Neuron (in vitro differentiated cells): Measurements from ENCODE around the gene GPC6.

Experiments used
- H2AFZ ChIP-seq: one replicate; pipeline ENCODE4 v1.6.1; 2013; ENCODE audit warnings: low read depth, mild to moderate bottlenecking, inconsistent platforms, low read length, moderate library complexity
- H3K27me3 ChIP-seq: one replicate; pipeline ENCODE4 v1.6.1; 2013; ENCODE audit warnings: low read length; ENCODE audit not compliant: insufficient read depth
- H3K36me3 ChIP-seq: one replicate; pipeline ENCODE4 v1.6.1; 2013; ENCODE audit warnings: low read length; ENCODE audit not compliant: insufficient read depth
- H3K4me1 ChIP-seq: one replicate; pipeline ENCODE4 v1.6.1; 2013; ENCODE audit warnings: low read length; ENCODE audit not compliant: insufficient read depth
- H3K4me3 ChIP-seq: 2 replicates; pipeline ENCODE4 v1.5.1; 2013; ENCODE audit warnings: mild to moderate bottlenecking, low read length, moderate library complexity
- H3K9me3 ChIP-seq: one replicate; pipeline ENCODE4 v1.6.1; 2013; ENCODE audit warnings: low read length

Gene GPC6

GRCh38 chr13:94028234-94028633 lies 801.6 kb downstream of the GPC6 start:
- no peak overlapping the region for H2AFZ ChIP-seq
- no peaks in the 10 kb centered on the region for H3K9me3 ChIP-seq
- no peaks in the 10 kb centered on the region for H3K36me3 ChIP-seq
- no peaks in the 10 kb centered on the region for H3K27me3 ChIP-seq
- H3K4me1 ChIP-seq = peaks cover 6% of the 10 kb centered on the region
- no peak overlapping the region for H3K4me3 ChIP-seq

GRCh38 chr13:94028650-94029049 lies 802.0 kb downstream of the GPC6 start:
- no peaks in the 10 kb centered on the region for H3K27me3 ChIP-seq
- H3K9me3 ChIP-seq = no peaks in the 10 kb centered on the region
- H3K4me1 ChIP-seq = peaks cover 6% of the 10 kb centered on the region
- no peak overlapping the region for H3K4me3 ChIP-seq
- H3K36me3 ChIP-seq = no peaks in the 10 kb centered on the region
- H2AFZ ChIP-seq = no peak overlapping the region

- H3K36me3 ChIP-seq = no peaks in the 10 kb centered on the region
- no peak overlapping the region for H2AFZ ChIP-seq
- no peaks in the 10 kb centered on the region for H3K4me1 ChIP-seq
- no peaks in the 10 kb centered on the region for H3K9me3 ChIP-seq
- no peak overlapping the region for H3K4me3 ChIP-seq
- H3K27me3 ChIP-seq = no peaks in the 10 kb centered on the region
Measured at GRCh38 chr13:94030415-94031119, 804.0 kb downstream of the GPC6 start.

- no peaks in the 10 kb centered on the region for H3K27me3 ChIP-seq
- no peak overlapping the region for H2AFZ ChIP-seq
- no peaks in the 10 kb centered on the region for H3K36me3 ChIP-seq
- H3K4me3 ChIP-seq = no peak overlapping the region
- H3K9me3 ChIP-seq = no peaks in the 10 kb centered on the region
- no peaks in the 10 kb centered on the region for H3K4me1 ChIP-seq
Measured at GRCh38 chr13:94031609-94032008, 805.0 kb downstream of the GPC6 start.

GRCh38 chr13:94033098-94033497 lies 806.5 kb downstream of the GPC6 start:
- Histone ChIP-seq H3K4me1 (no peaks in the 10 kb centered on the region), H3K4me3 (no peak overlapping the region), H3K9me3 (no peaks in the 10 kb centered on the region), H3K27me3 (no peaks in the 10 kb centered on the region), H2AFZ (no peak overlapping the region), H3K36me3 (no peaks in the 10 kb centered on the region)

GRCh38 chr13:94033830-94034642 lies 807.4 kb downstream of the GPC6 start:
- Histone ChIP-seq H3K9me3 (no peaks in the 10 kb centered on the region), H3K27me3 (no peaks in the 10 kb centered on the region), H2AFZ (no peak overlapping the region), H3K4me3 (no peak overlapping the region), H3K36me3 (no peaks in the 10 kb centered on the region), H3K4me1 (no peaks in the 10 kb centered on the region)

GRCh38 chr13:94050039-94050438 lies 823.4 kb downstream of the GPC6 start:
- no peaks in the 10 kb centered on the region for H3K27me3 ChIP-seq
- peaks cover 5% of the 10 kb centered on the region for H3K4me1 ChIP-seq
- H3K36me3 ChIP-seq = no peaks in the 10 kb centered on the region
- H2AFZ ChIP-seq = no peak overlapping the region
- no peak overlapping the region for H3K4me3 ChIP-seq
- peaks cover 3% of the 10 kb centered on the region for H3K9me3 ChIP-seq

GRCh38 chr13:94050686-94051085 lies 824.1 kb downstream of the GPC6 start:
- Histone ChIP-seq H3K36me3 (no peaks in the 10 kb centered on the region), H2AFZ (no peak overlapping the region), H3K9me3 (peaks cover 3% of the 10 kb centered on the region), H3K4me3 (no peak overlapping the region), H3K4me1 (peaks cover 5% of the 10 kb centered on the region), H3K27me3 (no peaks in the 10 kb centered on the region)

GRCh38 chr13:94053986-94054593 lies 827.5 kb downstream of the GPC6 start:
- no peak overlapping the region for H2AFZ ChIP-seq
- H3K4me3 ChIP-seq = no peak overlapping the region
- H3K27me3 ChIP-seq = no peaks in the 10 kb centered on the region
- H3K4me1 ChIP-seq = no peaks in the 10 kb centered on the region
- H3K9me3 ChIP-seq = no peaks in the 10 kb centered on the region
- H3K36me3 ChIP-seq = no peaks in the 10 kb centered on the region

GRCh38 chr13:94056362-94056990 lies 829.9 kb downstream of the GPC6 start:
- no peaks in the 10 kb centered on the region for H3K9me3 ChIP-seq
- H3K36me3 ChIP-seq = no peaks in the 10 kb centered on the region
- H3K4me1 ChIP-seq = peaks cover 5% of the 10 kb centered on the region
- H3K4me3 ChIP-seq = no peak overlapping the region
- H2AFZ ChIP-seq = no peak overlapping the region
- H3K27me3 ChIP-seq = no peaks in the 10 kb centered on the region

GRCh38 chr13:94057618-94058186 lies 831.1 kb downstream of the GPC6 start:
- Histone ChIP-seq H3K36me3 (no peaks in the 10 kb centered on the region), H3K9me3 (no peaks in the 10 kb centered on the region), H2AFZ (no peak overlapping the region), H3K4me3 (no peak overlapping the region), H3K4me1 (peaks cover 11% of the 10 kb centered on the region), H3K27me3 (no peaks in the 10 kb centered on the region)

GRCh38 chr13:94058821-94059360 lies 832.3 kb downstream of the GPC6 start:
- Histone ChIP-seq H3K27me3 (no peaks in the 10 kb centered on the region), H3K4me1 (peaks cover 21% of the 10 kb centered on the region), H3K9me3 (no peaks in the 10 kb centered on the region), H3K4me3 (no peak overlapping the region), H2AFZ (no peak overlapping the region), H3K36me3 (no peaks in the 10 kb centered on the region)
